HG03457 (cell line): ENCODE results near the gene IGF2BP2.

ENCODE experiments used
- ATAC-seq: cut with Tn5 transposase; IDR thresholded peaks from one replicate; pipeline ENCODE4 v1.9.1; 2021; ENCODE audit warnings: moderate number of reproducible peaks; ENCODE audit not compliant: unreplicated experiment

Gene IGF2BP2

GRCh38 chr3:185767002-185767688 is 57.7 kb downstream of the IGF2BP2 start:
- ATAC-seq, result no peak

DNA sequence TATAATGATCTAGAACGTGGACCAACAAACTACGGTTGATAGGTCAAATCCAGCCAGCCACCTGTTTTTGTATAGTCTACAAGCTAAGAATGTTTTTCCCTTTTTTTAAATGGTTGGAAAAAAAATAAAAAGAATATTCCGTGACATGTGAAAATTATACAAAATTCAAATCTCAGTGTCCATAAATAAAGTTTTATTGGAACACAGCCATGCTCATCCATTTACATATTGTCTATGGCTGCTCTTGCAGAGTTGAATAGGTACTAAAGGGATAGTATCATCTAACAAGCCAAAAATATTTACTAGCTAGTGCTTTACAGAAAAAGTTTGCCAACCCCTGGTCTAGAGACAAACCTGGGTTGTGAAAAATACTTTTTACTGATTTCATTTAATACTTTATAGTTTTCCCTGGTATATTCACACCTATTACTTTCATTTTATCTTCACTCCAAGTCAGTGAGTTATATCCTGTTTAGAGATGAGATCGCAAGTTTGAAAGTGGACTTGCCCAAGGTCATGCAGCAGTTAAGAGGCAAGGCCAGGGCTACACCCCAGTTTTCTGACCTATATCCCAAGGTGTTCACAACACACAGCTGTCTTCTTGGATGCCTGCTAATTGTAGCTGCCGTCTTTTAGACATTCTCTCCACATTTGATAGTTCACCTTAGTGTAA is 58.4 kb downstream of the IGF2BP2 start:
- no peak for ATAC-seq

DNA sequence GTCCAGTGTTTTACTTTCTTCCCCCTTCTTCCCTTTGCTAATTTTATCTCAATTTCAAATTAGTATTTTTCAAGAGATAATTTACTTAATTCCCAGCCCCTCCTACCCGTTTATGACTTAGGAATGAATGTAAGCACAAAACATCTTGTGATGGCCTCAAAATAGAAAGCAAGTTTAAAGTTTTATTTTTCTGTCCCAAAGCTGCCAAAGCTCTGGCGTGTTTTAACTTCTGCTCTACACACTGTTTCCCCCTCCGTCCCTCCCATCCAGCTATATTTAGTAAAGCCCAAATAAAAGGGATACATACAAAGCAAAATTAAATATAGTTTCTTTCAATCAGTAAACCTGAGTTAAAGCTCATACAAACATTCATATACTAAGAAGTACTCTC is 59.9 kb downstream of the IGF2BP2 start:
- no peak for ATAC-seq

- no peak for ATAC-seq
These were observed 60.5 kb downstream of the IGF2BP2 start for GRCh38 chr3:185764163-185764979.

GRCh38 chr3:185763347-185764005 is 61.4 kb downstream of the IGF2BP2 start:
- ATAC-seq, result no peak

DNA sequence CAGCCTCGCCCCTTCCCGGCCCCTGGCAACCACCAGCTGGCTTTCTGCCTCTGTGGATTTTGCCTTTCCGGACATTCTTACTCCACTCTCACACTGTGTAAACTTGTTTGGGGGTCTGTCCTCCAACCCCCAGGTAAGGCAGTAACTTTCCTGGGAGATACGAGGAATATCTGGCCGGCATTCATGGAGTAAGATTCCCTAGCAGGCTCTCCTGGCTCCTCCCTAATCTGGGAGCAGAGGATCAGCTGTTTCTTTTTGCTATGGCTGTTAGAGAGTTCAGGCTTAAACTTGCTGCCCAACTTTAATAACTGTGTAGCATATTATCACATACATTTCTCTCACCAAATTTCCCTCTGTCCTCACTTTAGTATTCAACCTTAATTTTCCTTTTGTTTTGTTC is 64.3 kb downstream of the IGF2BP2 start:
- no peak for ATAC-seq

- ATAC-seq, result no peak
These were observed 64.8 kb downstream of the IGF2BP2 start for GRCh38 chr3:185760088-185760487.

GRCh38 chr3:185759512-185759911 is 65.3 kb downstream of the IGF2BP2 start:
- no peak for ATAC-seq

DNA sequence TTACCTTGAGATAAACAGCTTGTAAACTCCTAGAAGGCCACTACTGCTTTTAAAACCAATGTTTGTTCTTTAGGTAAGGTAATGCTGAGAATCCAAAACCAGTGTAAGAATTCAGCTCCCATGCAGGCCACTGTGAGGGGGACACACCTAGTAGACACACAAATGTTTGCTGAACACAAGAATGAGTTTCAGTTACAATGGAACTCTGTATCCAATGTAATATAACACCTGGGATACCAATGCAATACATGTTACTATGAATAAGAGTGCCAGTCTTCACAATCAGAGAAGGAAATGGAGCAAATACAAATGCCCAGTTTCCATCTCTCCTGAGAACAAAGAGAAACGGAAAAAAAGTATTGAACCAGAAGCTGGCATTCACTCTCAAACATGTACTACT is 65.9 kb downstream of the IGF2BP2 start:
- ATAC-seq, result no peak

GRCh38 chr3:185757176-185757575 is 67.7 kb downstream of the IGF2BP2 start:
- ATAC-seq, result no peak

- no peak for ATAC-seq
These were observed 68.4 kb downstream of the IGF2BP2 start for GRCh38 chr3:185756477-185756876.

GRCh38 chr3:185754920-185755319 is 69.9 kb downstream of the IGF2BP2 start:
- no peak for ATAC-seq

- ATAC-seq, result no peak
These were observed 71.5 kb downstream of the IGF2BP2 start for GRCh38 chr3:185753354-185753753.

DNA sequence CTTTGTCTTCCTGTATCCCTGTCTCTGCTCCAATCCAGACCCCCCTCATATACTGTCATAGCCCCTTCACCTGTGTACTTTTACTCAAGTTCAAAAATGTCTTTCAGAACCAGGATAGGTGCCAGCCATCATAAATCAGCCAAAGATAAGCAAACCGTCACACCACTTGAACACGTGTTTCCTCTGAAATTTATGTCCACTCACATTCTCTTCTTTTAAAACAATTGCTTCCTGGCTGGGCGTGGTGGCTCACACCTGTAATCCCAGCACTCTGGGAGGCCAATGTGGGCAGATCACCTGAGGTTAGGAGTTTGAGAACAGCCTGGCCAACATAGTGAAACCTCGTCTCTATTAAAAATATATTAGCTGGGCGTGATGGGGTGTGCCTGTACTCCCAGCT is 74.1 kb downstream of the IGF2BP2 start:
- no peak for ATAC-seq

DNA sequence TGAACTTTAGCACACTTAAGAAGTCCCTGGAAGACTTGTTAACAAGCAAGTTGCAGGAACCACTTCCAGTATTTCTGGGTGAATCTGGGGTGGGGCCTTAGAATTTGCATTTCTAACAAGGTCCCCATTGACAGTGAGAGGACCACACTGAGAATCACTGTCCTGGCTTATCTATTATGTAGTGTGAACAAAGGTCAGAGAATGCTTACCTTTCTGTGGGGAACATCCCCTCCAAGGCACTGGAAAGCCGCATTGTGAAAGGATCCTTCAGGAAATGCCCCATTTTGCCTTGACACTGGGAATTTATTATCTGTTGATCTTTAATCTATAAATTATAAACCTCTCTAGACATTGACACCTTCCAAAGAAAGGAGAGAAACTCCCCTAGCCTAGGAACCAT is 74.8 kb downstream of the IGF2BP2 start:
- no peak for ATAC-seq

DNA sequence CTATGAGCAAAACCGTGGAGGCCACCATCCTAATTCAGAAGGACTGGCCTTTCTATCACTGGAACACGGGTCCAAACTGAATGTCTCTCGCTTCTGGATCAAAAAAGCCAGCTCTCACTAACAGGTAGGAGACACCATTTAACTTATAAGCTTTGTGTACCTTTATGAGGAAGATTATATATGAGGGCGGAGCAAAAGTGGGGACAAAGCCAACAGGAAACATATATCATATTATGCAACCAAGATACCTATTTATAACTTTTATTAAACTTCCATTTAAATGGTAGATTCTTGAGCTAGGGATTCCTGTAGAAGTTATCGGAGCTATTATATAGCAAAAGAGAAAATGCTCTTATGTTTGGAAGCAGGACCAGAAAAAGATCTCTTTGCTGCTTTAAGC is 78.4 kb downstream of the IGF2BP2 start:
- ATAC-seq, result no peak

DNA sequence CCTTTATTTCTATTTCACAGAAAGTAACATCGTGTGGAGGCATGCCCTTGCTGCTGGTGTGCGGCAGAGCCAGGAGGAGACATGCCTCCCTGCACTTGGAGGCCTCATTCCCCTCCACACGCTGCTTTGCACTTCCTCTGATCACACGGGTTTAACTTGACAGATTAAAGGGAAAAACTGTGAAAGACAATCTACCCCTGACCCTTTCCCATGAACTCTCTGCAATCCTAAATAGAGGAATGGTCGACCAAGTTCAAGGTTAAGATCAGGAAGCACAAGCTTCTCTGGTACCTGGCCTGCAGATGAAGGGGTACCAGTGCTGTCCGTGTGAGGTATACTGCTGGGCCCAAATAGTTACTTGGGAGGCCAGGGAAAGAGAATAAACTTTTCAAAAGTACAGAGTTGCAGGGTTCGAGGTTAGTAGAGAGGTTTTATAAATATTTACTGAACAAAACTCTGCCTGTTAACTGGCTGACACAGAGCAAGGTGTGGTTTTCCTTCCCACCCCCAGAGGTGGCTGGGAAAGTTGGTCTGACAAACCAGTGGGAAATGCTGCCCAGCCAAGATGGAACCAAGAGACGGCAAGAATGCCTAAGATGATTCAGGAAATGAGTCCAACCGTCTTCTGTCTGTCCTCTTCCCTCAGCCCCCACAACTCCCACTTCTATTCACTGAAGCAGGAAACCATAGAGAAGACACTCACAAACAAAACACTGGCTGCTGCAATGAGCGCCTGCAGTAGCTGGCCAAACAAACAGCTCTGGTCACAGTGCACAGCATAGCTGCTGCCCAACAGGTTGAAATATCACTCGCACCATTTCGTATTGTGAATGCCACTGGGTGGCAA is 79.6 kb downstream of the IGF2BP2 start:
- ATAC-seq, result no peak

DNA sequence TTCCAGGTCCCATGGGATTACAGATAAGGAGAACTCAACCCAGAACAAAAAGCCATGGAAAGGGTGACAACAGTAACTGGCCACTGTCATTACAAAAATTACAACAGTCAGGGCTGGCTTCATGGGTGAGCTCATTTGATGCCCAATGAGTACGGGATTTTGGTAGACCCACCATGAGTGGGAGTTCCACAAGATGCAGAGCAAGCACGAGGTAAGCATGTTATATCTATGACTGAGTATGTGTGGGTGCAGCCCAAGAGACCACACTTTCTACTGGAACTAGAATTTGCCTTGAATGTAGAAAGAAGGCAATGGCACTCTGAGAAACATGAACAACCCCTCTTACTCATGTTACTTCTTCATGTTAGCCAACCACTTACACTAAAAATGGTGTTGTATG is 83.3 kb downstream of the IGF2BP2 start:
- no peak for ATAC-seq

DNA sequence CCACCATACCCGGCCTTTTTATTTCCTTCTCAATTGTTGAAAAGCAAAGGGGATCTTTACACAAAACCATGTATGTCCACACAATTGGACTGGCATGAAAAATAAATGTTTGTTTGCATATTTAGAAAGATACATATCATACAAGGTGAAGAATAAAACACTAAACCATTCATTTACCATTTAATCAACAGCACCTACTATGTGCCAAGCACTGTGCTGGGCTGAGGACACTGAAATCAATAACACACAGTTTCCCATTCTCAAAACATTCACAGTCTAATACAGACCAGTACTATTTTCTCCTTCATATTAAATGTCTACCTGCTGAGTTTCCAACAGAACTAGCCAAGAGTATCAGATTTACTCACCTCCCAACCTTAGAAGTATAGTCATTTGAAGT is 84.7 kb downstream of the IGF2BP2 start:
- no peak for ATAC-seq

DNA sequence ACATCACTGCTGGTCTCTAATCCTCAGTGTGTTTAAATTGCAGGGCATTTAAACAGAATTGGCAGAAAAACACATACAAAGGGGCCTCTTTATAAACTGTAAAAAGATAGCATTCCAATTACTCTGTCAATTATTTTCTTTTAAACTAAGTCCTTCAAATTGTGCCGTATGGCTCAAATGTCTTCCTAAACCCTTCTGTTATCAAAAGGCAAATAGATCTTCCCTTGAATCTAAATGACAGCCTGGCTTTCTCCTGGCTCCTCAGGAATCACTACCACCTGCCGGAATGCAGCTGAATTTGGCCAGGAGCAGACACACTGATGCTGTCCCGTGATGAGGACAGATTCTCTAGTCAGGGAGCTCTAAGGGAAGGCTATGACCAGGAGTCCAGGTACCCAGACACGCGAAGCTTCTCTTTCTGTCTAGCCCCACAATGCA is 85.6 kb downstream of the IGF2BP2 start:
- ATAC-seq, result no peak
